GM12874 (cell line): ENCODE data around the gene CNTNAP5.

Experiments
- TF ChIP-seq, protein P1 (sequence below): IDR thresholded peaks from 2 replicates; pipeline ENCODE4 v1.5.1; 2011; ENCODE audit warnings: low read depth, mild to moderate bottlenecking, control low read depth, low read length, moderate library complexity; ENCODE audit not compliant: insufficient read depth

CNTNAP5 gene

GRCh38 chr2:124652099-124652498 is 627.0 kb downstream of the CNTNAP5 start:
- TF ChIP-seq, protein P1, sequence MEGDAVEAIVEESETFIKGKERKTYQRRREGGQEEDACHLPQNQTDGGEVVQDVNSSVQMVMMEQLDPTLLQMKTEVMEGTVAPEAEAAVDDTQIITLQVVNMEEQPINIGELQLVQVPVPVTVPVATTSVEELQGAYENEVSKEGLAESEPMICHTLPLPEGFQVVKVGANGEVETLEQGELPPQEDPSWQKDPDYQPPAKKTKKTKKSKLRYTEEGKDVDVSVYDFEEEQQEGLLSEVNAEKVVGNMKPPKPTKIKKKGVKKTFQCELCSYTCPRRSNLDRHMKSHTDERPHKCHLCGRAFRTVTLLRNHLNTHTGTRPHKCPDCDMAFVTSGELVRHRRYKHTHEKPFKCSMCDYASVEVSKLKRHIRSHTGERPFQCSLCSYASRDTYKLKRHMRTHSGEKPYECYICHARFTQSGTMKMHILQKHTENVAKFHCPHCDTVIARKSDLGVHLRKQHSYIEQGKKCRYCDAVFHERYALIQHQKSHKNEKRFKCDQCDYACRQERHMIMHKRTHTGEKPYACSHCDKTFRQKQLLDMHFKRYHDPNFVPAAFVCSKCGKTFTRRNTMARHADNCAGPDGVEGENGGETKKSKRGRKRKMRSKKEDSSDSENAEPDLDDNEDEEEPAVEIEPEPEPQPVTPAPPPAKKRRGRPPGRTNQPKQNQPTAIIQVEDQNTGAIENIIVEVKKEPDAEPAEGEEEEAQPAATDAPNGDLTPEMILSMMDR = no peak

DNA sequence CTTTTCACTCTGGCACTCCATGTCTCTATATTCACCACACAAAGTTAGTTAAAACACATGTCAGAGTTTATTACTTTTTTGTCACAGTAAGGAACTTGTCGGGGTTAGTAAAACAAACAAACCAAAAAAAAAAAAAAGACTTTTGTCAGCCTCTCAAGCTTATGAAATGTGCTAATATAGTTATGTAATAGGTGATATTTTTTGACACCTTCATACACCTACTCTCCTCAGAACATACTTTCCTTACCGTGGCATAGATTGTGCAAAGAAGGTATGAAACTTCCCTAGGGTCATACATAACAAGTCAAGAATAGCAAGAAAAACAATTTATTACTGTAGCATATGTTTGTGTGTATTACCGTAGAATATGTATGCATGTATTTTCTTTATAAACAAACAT is 633.3 kb downstream of the CNTNAP5 start:
- TF ChIP-seq, protein P1 = no peak

- TF ChIP-seq, protein P1 = no peak
These were observed 636.5 kb downstream of the CNTNAP5 start for GRCh38 chr2:124661558-124661957.

GRCh38 chr2:124662946-124663644 is 638.0 kb downstream of the CNTNAP5 start:
- TF ChIP-seq, protein P1 = no peak

DNA sequence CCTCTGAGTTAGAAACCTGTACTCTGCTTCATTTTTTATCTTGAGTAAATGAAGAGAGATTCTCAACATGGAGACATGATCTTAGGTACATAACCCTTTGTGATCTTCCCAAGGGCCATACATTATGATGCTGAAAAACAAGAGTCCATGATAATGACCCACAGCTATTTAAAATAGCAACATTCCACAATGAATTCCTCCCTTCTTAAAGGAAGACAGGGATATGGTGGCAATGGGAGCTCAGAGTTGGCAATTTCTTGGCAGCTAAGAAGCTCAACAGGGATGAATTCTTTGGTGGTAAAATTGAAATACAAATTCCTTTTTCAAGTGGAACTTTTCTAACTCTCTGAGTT is 638.5 kb downstream of the CNTNAP5 start:
- TF ChIP-seq, protein P1 = no peak

- TF ChIP-seq, protein P1 = no peak
These were observed 639.3 kb downstream of the CNTNAP5 start for GRCh38 chr2:124664363-124664762.

GRCh38 chr2:124666976-124667375 is 641.9 kb downstream of the CNTNAP5 start:
- TF ChIP-seq, protein P1 = no peak
